ENCODE measurements around the gene CAPN11. TPM values are rescaled to one million over a fixed set of nuclear protein-coding genes. Genes with fewer than 3 reads are reported as not detected.

The CAPN11 gene
- total RNA-seq, 2 experiments from 2014 or later, result 1.3 to 1.5 TPM

- peak; percentile 66 for TF ChIP-seq CTCF (IDR thresholded peaks at IDR 0.05)
- peaks cover 38% of the 10 kb centered on the region for H3K4me1 ChIP-seq (ENCODE audit: insufficient read depth, low read length)
- no peak overlapping the region for H3K27ac ChIP-seq (ENCODE audit: low read depth in 1 of 2, low read length in 2 of 2)
- Mint-ChIP-seq H3K9me3 (no peaks in the 10 kb centered on the region), H3K27me3 (no peaks in the 10 kb centered on the region), H3K4me1 (ENCODE audit: low read depth) (peaks cover 36% of the 10 kb centered on the region), H3K36me3 (ENCODE audit: low read depth) (no peaks in the 10 kb centered on the region), H3K4me3 (peak overlapping the region; percentile 77), H3K27ac (peak overlapping the region; percentile 39)
- POLR2A ChIA-PET, result interaction anchor here (2.5 to 5.8 kb wide), 2 partner anchors 16 to 25 kb away, joined by 8 to 62 read pairs; partner anchors contain the start of gene HSP90AB1
- no peak overlapping the region for H3K4me3 ChIP-seq (ENCODE audit: low read length)
- CTCF ChIA-PET, result interaction anchor here (0.6 to 1.2 kb wide), 6 partner anchors 9 to 84 kb away, joined by 3 to 12 read pairs (median 4); partner anchors contain the start of genes HSP90AB1 and SLC35B2
- peaks cover 4 to 7% of the 10 kb centered on the region in 2 experiments for H3K27me3 ChIP-seq (ENCODE audit: control insufficient read depth in 1 of 2, insufficient read depth in 2 of 2, low read length in 2 of 2)
- ATAC-seq (ENCODE audit: poor library complexity) (peak; percentile 67), DNase-seq (peak; percentile 60 to 88 (median 72))
- intact Hi-C loops (cut with DNase I, micrococcal nuclease), result loop anchor here (1.0 to 10.0 kb wide), 3 partner anchors 17 to 587 kb away; partner anchors contain the start of genes SLC35B2 (in 2 of the 2) and MAD2L1BP (in 1 of the 2)
- H3K36me3 ChIP-seq (ENCODE audit: insufficient read depth, low read length), result no peaks in the 10 kb centered on the region
- peaks cover 0 to 3% of the 10 kb centered on the region in 2 experiments for H3K9me3 ChIP-seq (ENCODE audit: control insufficient read depth in 1 of 2, insufficient read depth in 1 of 2, low read length in 2 of 2)
These were observed 62.8 kb downstream of the CAPN11 start for GRCh38 chr6:44221291-44221960.

GRCh38 chr6:44221961-44222335 is 63.3 kb downstream of the CAPN11 start:
- Mint-ChIP-seq H3K36me3 (ENCODE audit: low read depth) (no peaks in the 10 kb centered on the region), H3K4me1 (ENCODE audit: low read depth) (peaks cover 36% of the 10 kb centered on the region), H3K9me3 (no peaks in the 10 kb centered on the region), H3K27ac (peak overlapping the region; percentile 39), H3K4me3 (peak overlapping the region; percentile 77), H3K27me3 (no peaks in the 10 kb centered on the region)
- DNase-seq (no peak), ATAC-seq (ENCODE audit: poor library complexity) (no peak)
- no peaks in the 10 kb centered on the region for H3K36me3 ChIP-seq (ENCODE audit: insufficient read depth, low read length)
- no peak overlapping the region for H3K4me3 ChIP-seq (ENCODE audit: low read length)
- peaks cover 0 to 3% of the 10 kb centered on the region in 2 experiments for H3K9me3 ChIP-seq (ENCODE audit: control insufficient read depth in 1 of 2, insufficient read depth in 1 of 2, low read length in 2 of 2)
- peaks cover 38% of the 10 kb centered on the region for H3K4me1 ChIP-seq (ENCODE audit: insufficient read depth, low read length)
- ChIA-PET POLR2A (interaction anchor here (2.5 to 5.8 kb wide), 2 partner anchors 16 to 24 kb away, joined by 8 to 62 read pairs; partner anchors contain the start of gene HSP90AB1), CTCF (interaction anchor here (0.7 to 1.2 kb wide), 3 partner anchors 16 to 35 kb away, joined by 3 to 12 read pairs (median 7); partner anchors contain the start of gene SLC35B2)
- intact Hi-C loops (cut with DNase I, micrococcal nuclease), result loop anchor here (1.0 to 10.0 kb wide), 4 partner anchors 15 to 587 kb away; partner anchors contain the start of genes SLC35B2 (in 2 of the 2) and MAD2L1BP (in 1 of the 2)
- peaks cover 4 to 6% of the 10 kb centered on the region in 2 experiments for H3K27me3 ChIP-seq (ENCODE audit: control insufficient read depth in 1 of 2, insufficient read depth in 2 of 2, low read length in 2 of 2)
- H3K27ac ChIP-seq (ENCODE audit: low read depth in 1 of 2, low read length in 2 of 2), result no peak overlapping the region
- TF ChIP-seq CTCF (IDR thresholded peaks at IDR 0.05), result no peak

- Mint-ChIP-seq H3K4me3 (peak overlapping the region; percentile 77), H3K4me1 (ENCODE audit: low read depth) (peaks cover 36% of the 10 kb centered on the region), H3K36me3 (ENCODE audit: low read depth) (no peaks in the 10 kb centered on the region), H3K27ac (no peak overlapping the region), H3K27me3 (no peaks in the 10 kb centered on the region), H3K9me3 (no peaks in the 10 kb centered on the region)
- no peaks in the 10 kb centered on the region for H3K36me3 ChIP-seq (ENCODE audit: insufficient read depth, low read length)
- peaks cover 38% of the 10 kb centered on the region for H3K4me1 ChIP-seq (ENCODE audit: insufficient read depth, low read length)
- no peak for TF ChIP-seq CTCF (IDR thresholded peaks at IDR 0.05)
- peak overlapping the region; percentile 55 for H3K4me3 ChIP-seq (ENCODE audit: low read length)
- ATAC-seq (ENCODE audit: poor library complexity) (peak; percentile 1), DNase-seq (peak in 2 of 14 experiments; percentile 37 to 46)
- no peaks in the 10 kb centered on the region for H3K9me3 ChIP-seq (ENCODE audit: control insufficient read depth in 1 of 2, insufficient read depth in 1 of 2, low read length in 2 of 2)
- CTCF ChIA-PET, result interaction anchor here (0.7 to 1.8 kb wide), 7 partner anchors 10 to 42 kb away, joined by 3 to 7 read pairs (median 3); partner anchors contain the start of gene SLC35B2
- intact Hi-C loops (cut with DNase I, micrococcal nuclease), result loop anchor here (2.0 to 10.0 kb wide), 3 partner anchors 14 to 588 kb away; partner anchors contain the start of genes SLC35B2 (in 2 of the 2) and MAD2L1BP (in 1 of the 2)
- H3K27ac ChIP-seq (ENCODE audit: low read depth in 1 of 2, low read length in 2 of 2), result no peak overlapping the region
- peaks cover 4% of the 10 kb centered on the region in 2 experiments for H3K27me3 ChIP-seq (ENCODE audit: control insufficient read depth in 1 of 2, insufficient read depth in 2 of 2, low read length in 2 of 2)
- POLR2A ChIA-PET, result interaction anchor here (0.7 to 5.8 kb wide), 4 partner anchors 15 to 39 kb away, joined by 3 to 62 read pairs (median 10); partner anchors contain the start of genes HSP90AB1 and SLC35B2
These were observed 64.1 kb downstream of the CAPN11 start for GRCh38 chr6:44222486-44223318.

Data from CD4-positive, alpha-beta T cell (primary cell).